ENCODE data around the gene DAPK3.
"Not testable (repeated sequence)": the region's sequence is repeated elsewhere in the genome, so short reads cannot be mapped to it uniquely, and the experiment has no call there.

The DAPK3 gene

GRCh38 chr19:3970808-3971598 is at the start of gene DAPK3:
DAPK3 (minus strand) TSS chr19:3971099; CDS start chr19:3969735, 1,364 bp downstream.
- DNase-seq, result peak; percentile 97

GRCh38 chr19:4019578-4019977 is 48.7 kb upstream of the DAPK3 start:
- DNase-seq, result no peak

- DNase-seq, result no peak
These were observed 48.0 kb upstream of the DAPK3 start for GRCh38 chr19:4018775-4019504.

GRCh38 chr19:4018140-4018613 is 47.3 kb upstream of the DAPK3 start:
- DNase-seq, result no peak

- no peak for DNase-seq
These were observed 46.2 kb upstream of the DAPK3 start for GRCh38 chr19:4016903-4017638.

GRCh38 chr19:4016486-4016885 is 45.6 kb upstream of the DAPK3 start:
- DNase-seq, result no peak

GRCh38 chr19:4015705-4016402 is 45.0 kb upstream of the DAPK3 start:
- no peak for DNase-seq

- no peak for DNase-seq
These were observed 43.9 kb upstream of the DAPK3 start for GRCh38 chr19:4014541-4015491.

GRCh38 chr19:4013886-4014540 is 43.1 kb upstream of the DAPK3 start:
- no peak for DNase-seq

GRCh38 chr19:4012975-4013634 is 42.2 kb upstream of the DAPK3 start:
- DNase-seq, result no peak

- DNase-seq, result no peak
These were observed 41.4 kb upstream of the DAPK3 start for GRCh38 chr19:4012092-4012974.

- DNase-seq, result not testable (repeated sequence)
These were observed 40.5 kb upstream of the DAPK3 start for GRCh38 chr19:4011430-4011829.

- DNase-seq, result no peak
These were observed 39.9 kb upstream of the DAPK3 start for GRCh38 chr19:4010808-4011110.

GRCh38 chr19:4009990-4010807 is 39.3 kb upstream of the DAPK3 start:
- DNase-seq, result no peak

GRCh38 chr19:4007836-4008539 is 37.1 kb upstream of the DAPK3 start:
- peak; percentile 22 for DNase-seq

GRCh38 chr19:4007021-4007835 is 36.3 kb upstream of the DAPK3 start, which contains the start of gene PIAS4:
PIAS4 (plus strand) TSS chr19:4007736; CDS start chr19:4007761, 25 bp downstream.
- peak; percentile 97 for DNase-seq

GRCh38 chr19:4005436-4005835 is 34.5 kb upstream of the DAPK3 start:
- not testable (repeated sequence) for DNase-seq

Data from inflammatory macrophage treated with lipopolysaccharide for 4 hours (primary cell).